Gastrocnemius medialis (tissue), 4 donors: ENCODE data around the gene LIPI. TPM values are rescaled to one million over a fixed set of nuclear protein-coding genes. Genes with fewer than 3 reads are reported as not detected.

ENCODE experiments used
- total RNA-seq, 4 donors: library from RNA; depleted of rRNA; stranded (reverse); fragments of >200 nt; gene quantifications; one replicate each; pipeline versions ENCODE4 v1.1.0 to v1.2.3, GENCODE V29; 2016

LIPI gene
- total RNA-seq, 4 donors from 2014 or later = not detected

Other genes with a start within 250 kb of the LIPI start
- under 1 TPM in 1 of 4 donors, not detected in 3; 0.75 TPM for gene RBM11, start 5.2 kb upstream of the LIPI start, total RNA-seq
- 1 to 10 TPM; 4.8 to 8.3 (median 7.4) TPM for gene HSPA13, start 172.2 kb upstream of the LIPI start, total RNA-seq